Measurements from ENCODE around the gene EPB41L4A.

EPB41L4A gene

DNA sequence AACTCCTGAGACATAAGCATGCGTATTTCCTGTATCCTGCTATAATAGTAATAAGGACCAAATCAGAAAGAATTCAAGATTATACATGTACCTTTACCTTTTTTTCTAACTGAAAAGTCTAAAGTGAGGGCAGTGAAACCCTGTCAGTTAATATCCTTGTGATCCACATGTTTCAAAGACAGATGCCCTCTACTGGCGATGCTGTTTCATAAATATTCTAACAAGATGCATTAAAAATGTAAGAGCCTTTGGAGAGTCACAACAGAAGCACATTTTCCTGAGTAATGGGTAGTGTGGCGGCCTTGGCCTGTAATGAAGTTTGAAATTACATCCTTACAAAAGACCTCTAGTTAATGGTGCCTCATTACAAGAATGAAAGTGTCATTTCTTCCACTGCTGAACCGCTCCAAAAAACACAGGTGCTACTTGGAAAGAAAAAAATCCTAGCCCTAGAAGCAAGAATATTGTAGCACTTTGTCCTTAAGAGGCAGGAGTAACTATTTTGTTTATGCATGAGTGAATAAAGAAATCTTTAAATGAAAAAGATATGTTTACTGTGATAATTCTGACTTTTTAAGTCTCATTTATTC, 232.6 kb downstream of the EPB41L4A start:
- in situ Hi-C loops (cut with HindIII; ENCODE audit: low sequenced_read_pairs): no loop called here
- TF ChIP-seq, protein P1, sequence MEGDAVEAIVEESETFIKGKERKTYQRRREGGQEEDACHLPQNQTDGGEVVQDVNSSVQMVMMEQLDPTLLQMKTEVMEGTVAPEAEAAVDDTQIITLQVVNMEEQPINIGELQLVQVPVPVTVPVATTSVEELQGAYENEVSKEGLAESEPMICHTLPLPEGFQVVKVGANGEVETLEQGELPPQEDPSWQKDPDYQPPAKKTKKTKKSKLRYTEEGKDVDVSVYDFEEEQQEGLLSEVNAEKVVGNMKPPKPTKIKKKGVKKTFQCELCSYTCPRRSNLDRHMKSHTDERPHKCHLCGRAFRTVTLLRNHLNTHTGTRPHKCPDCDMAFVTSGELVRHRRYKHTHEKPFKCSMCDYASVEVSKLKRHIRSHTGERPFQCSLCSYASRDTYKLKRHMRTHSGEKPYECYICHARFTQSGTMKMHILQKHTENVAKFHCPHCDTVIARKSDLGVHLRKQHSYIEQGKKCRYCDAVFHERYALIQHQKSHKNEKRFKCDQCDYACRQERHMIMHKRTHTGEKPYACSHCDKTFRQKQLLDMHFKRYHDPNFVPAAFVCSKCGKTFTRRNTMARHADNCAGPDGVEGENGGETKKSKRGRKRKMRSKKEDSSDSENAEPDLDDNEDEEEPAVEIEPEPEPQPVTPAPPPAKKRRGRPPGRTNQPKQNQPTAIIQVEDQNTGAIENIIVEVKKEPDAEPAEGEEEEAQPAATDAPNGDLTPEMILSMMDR (IDR thresholded peaks at IDR 0.05; ENCODE audit: low read depth, low read length, missing control alignments): peak; percentile 60
- no peak overlapping the region for H3K4me3 ChIP-seq (ENCODE audit: low read depth, low read length)
- peak; percentile 16 for DNase-seq (ENCODE audit: low read depth)

DNA sequence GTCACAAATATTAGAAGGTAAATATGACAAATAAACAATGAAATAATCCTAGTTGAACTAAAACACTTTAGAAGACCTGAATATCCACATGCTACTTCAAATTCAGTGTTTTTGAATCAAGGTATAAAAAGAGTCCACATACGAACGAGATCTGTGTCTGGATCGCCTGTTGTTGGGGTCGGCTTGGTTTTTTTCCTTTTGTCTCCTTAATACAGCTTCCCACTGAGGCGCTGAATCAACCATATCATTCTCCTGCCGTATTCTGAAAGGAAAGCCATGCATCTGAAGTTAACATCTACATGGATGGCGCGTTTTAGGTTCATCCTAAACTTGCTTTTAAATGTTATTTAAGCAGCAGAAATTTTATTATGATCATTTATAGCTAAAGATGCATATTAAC, 235.2 kb downstream of the EPB41L4A start:
- TF ChIP-seq, protein P1 (IDR thresholded peaks at IDR 0.05; ENCODE audit: low read depth, low read length, missing control alignments): no peak
- in situ Hi-C loops (cut with HindIII; ENCODE audit: low sequenced_read_pairs): no loop called here
- no peak for DNase-seq (ENCODE audit: low read depth)
- no peak overlapping the region for H3K4me3 ChIP-seq (ENCODE audit: low read depth, low read length)

DNA sequence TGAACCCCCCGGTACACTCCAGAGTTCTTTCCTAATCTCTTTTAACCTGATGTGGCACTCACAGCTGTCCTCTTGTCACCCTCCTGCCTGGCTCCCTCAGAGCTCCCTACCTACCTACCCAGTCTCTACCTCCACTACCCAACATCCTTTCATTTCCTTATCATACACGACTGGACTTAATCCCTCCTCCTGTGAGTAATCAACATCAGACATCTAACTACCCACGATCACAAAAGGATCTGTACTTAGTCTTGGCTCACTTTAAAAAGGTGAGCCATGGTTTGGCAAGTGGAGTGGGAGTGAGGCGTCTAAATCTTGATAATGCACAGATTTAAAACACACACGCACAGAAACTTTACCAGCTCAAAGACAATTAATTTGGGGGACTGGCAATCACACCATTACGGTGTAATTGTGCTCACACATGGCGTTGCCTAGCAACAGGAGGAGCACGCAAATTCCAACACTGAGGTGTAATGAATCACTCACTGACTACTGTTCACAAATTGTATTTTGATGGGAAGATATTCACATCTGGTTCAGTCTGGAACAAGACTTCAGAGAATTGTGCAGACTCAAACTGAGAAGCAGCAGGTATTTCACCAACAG, 235.9 kb downstream of the EPB41L4A start:
- in situ Hi-C loops (cut with HindIII; ENCODE audit: low sequenced_read_pairs): no loop called here
- H3K4me3 ChIP-seq (ENCODE audit: low read depth, low read length): no peak overlapping the region
- TF ChIP-seq, protein P1 (IDR thresholded peaks at IDR 0.05; ENCODE audit: low read depth, low read length, missing control alignments): no peak
- no peak for DNase-seq (ENCODE audit: low read depth)

DNA sequence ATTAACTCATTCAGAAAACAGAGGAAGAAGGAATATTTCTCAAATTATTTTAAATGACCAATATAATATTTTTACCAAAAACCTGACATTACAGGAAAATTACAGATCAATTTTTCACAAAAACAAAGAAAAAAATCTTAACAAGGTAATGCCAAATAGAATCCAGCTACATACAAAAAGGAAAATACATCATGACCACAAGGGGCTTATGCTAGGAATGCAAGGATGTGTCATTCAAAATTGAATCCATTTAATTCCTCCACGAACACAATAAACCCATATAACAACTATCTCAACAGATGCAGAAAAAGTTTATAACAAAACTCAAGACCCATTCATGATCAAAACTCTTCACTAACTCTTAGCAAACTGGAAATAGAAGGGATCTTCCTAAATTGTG, 239.8 kb downstream of the EPB41L4A start:
- in situ Hi-C loops (cut with HindIII; ENCODE audit: low sequenced_read_pairs): no loop called here
- DNase-seq (ENCODE audit: low read depth): no peak
- H3K4me3 ChIP-seq (ENCODE audit: low read depth, low read length): no peak overlapping the region
- TF ChIP-seq, protein P1 (IDR thresholded peaks at IDR 0.05; ENCODE audit: low read depth, low read length, missing control alignments): no peak

DNA sequence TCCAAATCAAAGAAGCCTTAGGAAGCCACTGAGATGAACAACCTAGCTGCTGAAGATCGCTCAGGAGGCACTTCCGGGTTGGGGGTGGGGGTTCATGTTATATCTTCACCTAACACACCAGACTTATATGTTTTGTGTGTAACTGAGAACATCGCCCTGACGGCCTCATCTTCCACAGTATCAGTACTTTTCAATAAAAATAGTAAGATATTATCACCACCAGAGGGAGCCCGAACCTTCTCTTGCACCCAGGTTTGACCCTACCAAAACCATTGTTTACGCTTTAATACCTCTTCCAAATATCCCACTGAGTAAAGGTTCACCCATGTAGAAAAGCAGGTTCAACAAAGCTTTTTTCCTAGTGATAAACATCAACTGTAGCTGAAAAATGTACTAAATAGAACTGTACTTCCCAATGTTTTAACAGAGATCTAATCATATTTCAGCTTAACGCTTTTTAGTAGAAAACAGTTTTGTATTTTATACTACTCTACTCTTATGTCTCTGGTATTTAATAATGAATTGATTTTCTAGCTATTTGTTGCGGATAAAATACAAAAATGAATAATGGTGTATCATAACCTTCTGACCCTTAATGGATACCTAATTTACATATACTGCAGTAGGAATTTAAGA, 244.0 kb downstream of the EPB41L4A start:
- no peak overlapping the region for H3K4me3 ChIP-seq (ENCODE audit: low read depth, low read length)
- in situ Hi-C loops (cut with HindIII; ENCODE audit: low sequenced_read_pairs): loop anchor here (25.0 kb wide), 1 partner anchor 638 kb away; no protein-coding TSS in a partner anchor
- TF ChIP-seq, protein P1 (IDR thresholded peaks at IDR 0.05; ENCODE audit: low read depth, low read length, missing control alignments): peak; percentile 63
- DNase-seq (ENCODE audit: low read depth): peak; percentile 27

DNA sequence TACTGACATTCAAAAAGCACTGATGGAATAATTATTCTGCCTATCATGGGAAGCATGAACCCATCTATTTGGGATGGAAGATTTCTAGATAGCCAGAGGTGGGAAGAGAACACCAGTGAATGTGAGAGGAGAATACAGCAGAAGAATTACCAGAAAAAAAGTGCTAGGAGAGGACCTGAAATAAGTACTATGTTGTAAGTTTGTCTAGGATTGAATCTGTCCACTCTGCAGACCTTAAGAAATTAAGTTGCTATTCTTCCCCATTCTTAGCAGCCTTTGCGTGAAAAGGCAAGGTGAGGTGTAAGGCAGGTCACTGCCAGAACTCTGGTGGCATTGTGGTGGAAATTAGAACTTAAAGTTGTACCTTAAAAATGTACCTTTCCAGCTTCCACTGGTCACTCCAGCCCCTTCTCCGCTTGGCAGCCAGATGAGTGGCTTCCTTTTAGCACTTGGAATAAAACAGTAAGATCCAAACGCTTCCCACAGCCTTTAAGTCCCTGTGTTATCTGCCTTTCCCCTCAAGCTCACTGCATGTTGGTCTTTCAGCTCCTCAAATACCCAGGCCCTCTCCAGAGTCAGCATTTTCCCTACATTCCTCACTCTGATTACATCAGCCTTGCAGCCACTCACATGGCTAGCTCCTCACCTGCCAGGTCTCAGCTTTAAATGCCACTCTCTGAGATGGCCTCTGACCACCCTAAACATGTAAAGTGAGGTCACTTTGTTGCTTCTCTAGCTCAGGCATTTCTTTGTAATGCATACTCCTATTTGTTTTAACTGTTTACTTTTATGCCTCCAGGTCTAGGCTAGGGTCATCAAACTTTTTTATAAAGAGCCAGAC, 253.0 kb downstream of the EPB41L4A start:
- no peak overlapping the region for H3K4me3 ChIP-seq (ENCODE audit: low read depth, low read length)
- in situ Hi-C loops (cut with HindIII; ENCODE audit: low sequenced_read_pairs): loop anchor here (25.0 kb wide), 1 partner anchor 629 kb away; no protein-coding TSS in a partner anchor
- no peak for DNase-seq (ENCODE audit: low read depth)
- TF ChIP-seq, protein P1 (IDR thresholded peaks at IDR 0.05; ENCODE audit: low read depth, low read length, missing control alignments): no peak

Measured in astrocyte of the cerebellum (primary cell).